ENCODE results near the gene PLPP4. TPM values are rescaled to one million over a fixed set of nuclear protein-coding genes. Genes with fewer than 3 reads are reported as not detected.

PLPP4 gene
- total RNA-seq, 1 donor from 2014 or later, result not detected

DNA sequence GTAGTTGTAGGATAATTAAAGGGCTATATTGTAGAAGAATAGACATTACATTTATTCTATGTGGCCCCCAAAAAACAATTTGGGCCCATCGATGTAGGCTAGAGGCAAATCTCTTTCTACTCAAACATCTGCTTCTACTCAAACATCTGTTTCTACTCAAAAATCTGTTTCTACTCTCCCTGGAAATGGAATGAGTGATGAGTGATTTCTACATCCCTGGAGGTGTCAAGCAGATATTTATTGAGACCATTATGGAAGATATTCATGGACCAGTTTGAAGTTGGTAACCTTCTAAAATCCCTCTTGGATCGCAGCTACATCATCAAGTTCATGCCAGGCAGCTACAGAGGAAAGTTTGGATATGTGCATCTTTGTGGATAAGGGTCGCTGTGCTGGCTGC is 5.1 kb upstream of the PLPP4 start:
- TF ChIP-seq, protein P1, sequence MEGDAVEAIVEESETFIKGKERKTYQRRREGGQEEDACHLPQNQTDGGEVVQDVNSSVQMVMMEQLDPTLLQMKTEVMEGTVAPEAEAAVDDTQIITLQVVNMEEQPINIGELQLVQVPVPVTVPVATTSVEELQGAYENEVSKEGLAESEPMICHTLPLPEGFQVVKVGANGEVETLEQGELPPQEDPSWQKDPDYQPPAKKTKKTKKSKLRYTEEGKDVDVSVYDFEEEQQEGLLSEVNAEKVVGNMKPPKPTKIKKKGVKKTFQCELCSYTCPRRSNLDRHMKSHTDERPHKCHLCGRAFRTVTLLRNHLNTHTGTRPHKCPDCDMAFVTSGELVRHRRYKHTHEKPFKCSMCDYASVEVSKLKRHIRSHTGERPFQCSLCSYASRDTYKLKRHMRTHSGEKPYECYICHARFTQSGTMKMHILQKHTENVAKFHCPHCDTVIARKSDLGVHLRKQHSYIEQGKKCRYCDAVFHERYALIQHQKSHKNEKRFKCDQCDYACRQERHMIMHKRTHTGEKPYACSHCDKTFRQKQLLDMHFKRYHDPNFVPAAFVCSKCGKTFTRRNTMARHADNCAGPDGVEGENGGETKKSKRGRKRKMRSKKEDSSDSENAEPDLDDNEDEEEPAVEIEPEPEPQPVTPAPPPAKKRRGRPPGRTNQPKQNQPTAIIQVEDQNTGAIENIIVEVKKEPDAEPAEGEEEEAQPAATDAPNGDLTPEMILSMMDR (IDR thresholded peaks at IDR 0.05), result no peak
- DNase-seq (ENCODE audit: low spot score in 2 of 2), result no peak
- Histone ChIP-seq H3K4me3 (no peak overlapping the region), H3K27ac (no peak overlapping the region), H3K36me3 (no peaks in the 10 kb centered on the region), H3K9me3 (no peaks in the 10 kb centered on the region), H3K27me3 (no peaks in the 10 kb centered on the region), H3K4me1 (no peaks in the 10 kb centered on the region)
- intact Hi-C loops (cut with DNase I), result no loop called here

DNA sequence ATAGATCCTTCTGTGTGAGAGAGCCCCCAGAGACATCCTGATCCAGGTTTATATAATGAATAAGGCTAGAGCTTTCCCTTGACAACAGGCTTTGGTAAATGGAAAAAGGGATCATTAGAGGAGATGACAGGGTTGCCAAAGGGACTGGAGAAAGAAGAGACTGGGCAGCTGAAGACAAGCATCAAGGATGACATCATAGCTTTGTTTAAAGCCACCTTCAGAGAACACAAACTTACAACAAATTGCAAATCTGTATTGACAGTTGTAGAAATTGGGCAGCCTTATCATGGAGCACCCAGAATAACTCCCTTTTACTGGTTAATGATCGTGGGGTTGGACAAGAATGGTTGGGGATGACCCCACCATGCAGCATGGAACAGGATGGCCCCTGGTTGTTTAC is 3.7 kb upstream of the PLPP4 start:
- Histone ChIP-seq H3K4me3 (no peak overlapping the region), H3K27ac (no peak overlapping the region), H3K4me1 (peaks cover 0 to 7% of the 10 kb centered on the region in 2 donors), H3K27me3 (peaks cover 5% of the 10 kb centered on the region), H3K9me3 (no peaks in the 10 kb centered on the region), H3K36me3 (no peaks in the 10 kb centered on the region)
- TF ChIP-seq, protein P1 (IDR thresholded peaks at IDR 0.05), result no peak
- intact Hi-C loops (cut with DNase I), result no loop called here
- no peak for DNase-seq (ENCODE audit: low spot score in 2 of 2)

DNA sequence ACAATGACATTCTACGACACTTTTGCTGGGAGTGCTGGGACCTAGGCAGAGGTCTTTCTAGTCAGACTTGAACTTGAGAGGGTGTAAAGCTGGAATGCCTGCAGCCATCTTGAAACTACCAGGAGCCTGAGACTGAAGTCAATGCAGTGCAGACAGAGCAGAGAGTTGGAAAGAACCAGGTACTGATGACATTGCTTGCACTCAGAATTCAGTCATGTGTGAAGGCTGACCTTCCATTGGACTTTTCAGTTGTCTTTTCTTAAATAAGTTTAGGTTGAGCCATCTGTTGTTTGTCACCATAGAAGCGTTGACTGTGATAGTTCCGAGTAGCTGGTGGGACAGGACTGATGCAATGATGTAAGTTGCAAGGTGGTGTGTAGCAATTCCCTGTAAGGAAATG is 3.1 kb upstream of the PLPP4 start:
- Histone ChIP-seq H3K4me1 (peaks cover 0 to 7% of the 10 kb centered on the region in 2 donors), H3K4me3 (no peak overlapping the region), H3K9me3 (no peaks in the 10 kb centered on the region), H3K36me3 (no peaks in the 10 kb centered on the region), H3K27me3 (peaks cover 5% of the 10 kb centered on the region), H3K27ac (no peak overlapping the region)
- TF ChIP-seq, protein P1 (IDR thresholded peaks at IDR 0.05), result no peak
- intact Hi-C loops (cut with DNase I), result no loop called here
- no peak for DNase-seq (ENCODE audit: low spot score in 2 of 2)

DNA sequence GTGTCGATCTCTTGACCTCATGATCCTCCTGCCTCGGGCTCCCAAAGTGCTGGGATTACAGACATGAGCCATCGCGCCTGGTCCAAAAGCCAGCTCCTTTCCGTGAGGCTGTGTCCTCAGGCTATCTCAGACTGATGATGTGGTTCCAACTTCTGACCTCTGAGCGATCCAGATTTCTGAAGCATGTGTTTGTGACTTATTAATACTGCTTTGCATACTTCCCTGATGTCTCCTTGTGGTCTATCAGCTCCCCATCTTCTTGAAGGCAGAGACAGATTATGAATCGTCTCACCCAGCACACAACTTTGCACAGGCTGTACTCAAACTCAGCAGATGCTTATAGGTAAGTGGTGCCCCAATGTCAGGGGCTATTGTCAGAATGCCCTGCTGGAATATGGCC is 2.0 kb upstream of the PLPP4 start:
- Histone ChIP-seq H3K27ac (no peak overlapping the region), H3K36me3 (no peaks in the 10 kb centered on the region), H3K4me3 (no peak overlapping the region), H3K27me3 (peaks cover 5% of the 10 kb centered on the region), H3K9me3 (no peaks in the 10 kb centered on the region), H3K4me1 (peaks cover 0 to 7% of the 10 kb centered on the region in 2 donors)
- DNase-seq (ENCODE audit: low spot score in 2 of 2), result no peak
- intact Hi-C loops (cut with DNase I), result no loop called here
- TF ChIP-seq, protein P1 (IDR thresholded peaks at IDR 0.05), result no peak

DNA sequence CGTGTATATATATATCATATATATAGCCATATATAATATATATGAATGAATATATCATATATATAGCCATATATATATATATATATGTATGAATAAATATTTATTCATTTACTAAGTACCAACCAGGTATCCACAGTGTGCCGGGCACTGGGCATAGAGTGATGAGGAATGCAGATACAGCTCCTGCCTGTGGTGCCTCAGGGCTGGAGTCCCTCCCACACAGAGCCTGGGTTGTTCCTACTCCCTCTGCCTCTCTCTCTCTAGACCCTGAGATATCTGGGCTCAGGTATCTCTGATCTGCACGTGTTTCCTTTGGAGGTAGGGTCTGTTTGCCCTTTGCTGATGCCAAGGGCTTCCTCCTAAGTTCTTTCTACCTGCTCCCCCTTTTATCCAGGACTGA is 1.4 kb upstream of the PLPP4 start:
- intact Hi-C loops (cut with DNase I), result no loop called here
- H3K27ac ChIP-seq, result no peak overlapping the region

More for the DNA sequence above, 1.4 kb upstream of the PLPP4 start:
- Histone ChIP-seq H3K9me3 (no peaks in the 10 kb centered on the region), H3K27me3 (peaks cover 5% of the 10 kb centered on the region), H3K4me3 (no peak overlapping the region), H3K36me3 (no peaks in the 10 kb centered on the region), H3K4me1 (peaks cover 0 to 7% of the 10 kb centered on the region in 2 donors)
- TF ChIP-seq, protein P1 (IDR thresholded peaks at IDR 0.05), result no peak
- DNase-seq (ENCODE audit: low spot score in 2 of 2), result no peak
